ENCODE data around the gene CELF1.
"Not testable (repeated sequence)": the region's sequence is repeated elsewhere in the genome, so short reads cannot be mapped to it uniquely, and the experiment has no call there.

The CELF1 gene

DNA sequence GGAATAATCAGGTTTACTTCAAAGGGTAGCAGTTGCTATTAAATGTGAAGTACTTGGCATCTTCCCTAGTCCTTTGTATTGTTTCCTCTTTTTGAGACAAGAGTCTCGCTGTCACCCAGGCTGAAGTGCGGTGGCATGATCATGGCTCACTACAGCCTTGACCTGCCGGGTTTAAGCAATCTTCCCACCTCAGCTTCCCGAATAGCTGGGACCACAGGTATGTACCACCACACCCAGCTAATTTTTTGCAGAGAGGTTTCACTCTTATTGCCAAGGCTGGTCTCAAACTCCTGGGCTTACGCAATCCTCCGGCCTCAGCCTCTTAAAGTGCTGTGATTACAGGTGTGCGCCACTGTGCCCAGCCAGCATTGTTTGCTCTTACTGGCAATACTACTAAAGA, 67.8 kb downstream of the CELF1 start:
- no peak for DNase-seq (ENCODE audit: low read depth, low spot score)

DNA sequence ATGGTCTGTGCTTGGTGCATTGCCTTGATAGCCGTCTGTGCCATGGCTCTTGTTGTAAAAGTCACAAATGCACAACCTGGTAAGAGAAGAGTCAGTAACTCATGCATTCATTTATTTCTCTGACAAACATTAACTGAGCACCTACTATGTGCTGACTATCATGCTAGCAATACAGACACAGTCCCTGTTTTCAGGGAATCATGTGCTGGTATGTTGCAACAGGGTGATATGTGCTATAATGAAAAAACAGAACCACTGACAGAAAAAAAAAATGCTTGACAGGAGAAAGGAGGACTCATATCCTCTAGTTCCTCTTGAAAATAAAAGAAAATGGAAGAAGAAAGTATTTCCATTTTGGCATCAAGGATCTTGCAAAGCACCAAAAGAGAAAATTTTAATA, 69.5 kb downstream of the CELF1 start:
- no peak for DNase-seq (ENCODE audit: low read depth, low spot score)

DNA sequence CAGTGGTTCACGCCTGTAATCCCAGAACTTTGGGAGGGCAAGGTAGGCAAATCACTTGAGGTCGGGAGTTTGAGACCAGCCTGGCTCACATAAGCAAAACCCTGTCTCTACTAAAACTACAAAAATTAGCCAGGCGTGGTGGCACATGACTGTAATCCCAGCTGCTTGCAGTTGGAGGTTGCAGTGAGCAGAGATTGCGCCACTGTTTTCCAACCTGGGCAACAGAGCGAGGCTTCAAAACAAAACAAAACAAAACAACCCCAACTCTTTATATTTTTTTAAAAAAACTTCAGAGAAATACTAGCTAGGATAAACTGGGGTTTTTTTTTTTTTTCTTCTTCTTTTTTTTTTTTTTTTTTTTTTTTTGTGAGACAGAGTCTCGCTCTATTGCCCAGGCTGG, 72.2 kb downstream of the CELF1 start:
- no peak for DNase-seq (ENCODE audit: low read depth, low spot score)

DNA sequence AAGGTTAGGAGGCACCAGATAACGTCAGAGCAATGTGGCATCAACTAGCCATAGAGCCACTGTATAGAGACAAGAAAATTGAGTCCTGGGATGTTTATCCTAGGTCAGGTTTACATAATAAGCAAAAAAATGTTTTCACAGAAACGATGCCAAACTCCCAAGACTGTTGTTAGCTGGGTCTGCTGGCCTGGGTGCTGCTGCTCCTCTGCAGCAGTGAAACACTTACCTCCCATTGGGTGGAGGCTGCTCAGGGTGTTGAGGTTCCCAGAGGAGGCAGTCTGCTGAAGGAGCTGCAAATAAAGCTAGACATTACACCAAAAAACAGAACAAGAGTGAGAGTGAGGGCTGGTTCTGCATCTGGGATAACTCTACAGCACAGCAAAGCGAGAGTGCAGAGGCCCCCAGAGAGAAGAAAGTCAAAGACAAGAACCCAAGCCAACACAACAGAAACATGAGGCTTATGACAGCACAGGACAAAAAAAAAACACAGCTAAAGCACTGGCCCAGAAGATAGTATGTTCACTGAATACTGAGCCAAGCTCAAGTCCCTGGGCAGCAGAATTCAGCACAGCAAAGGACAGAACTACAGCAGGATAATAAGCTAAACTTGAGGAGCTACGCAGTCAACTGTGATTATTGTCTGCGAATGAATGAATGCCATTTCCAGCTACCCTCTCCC, 74.1 kb downstream of the CELF1 start:
- DNase-seq (ENCODE audit: low read depth, low spot score), result no peak

DNA sequence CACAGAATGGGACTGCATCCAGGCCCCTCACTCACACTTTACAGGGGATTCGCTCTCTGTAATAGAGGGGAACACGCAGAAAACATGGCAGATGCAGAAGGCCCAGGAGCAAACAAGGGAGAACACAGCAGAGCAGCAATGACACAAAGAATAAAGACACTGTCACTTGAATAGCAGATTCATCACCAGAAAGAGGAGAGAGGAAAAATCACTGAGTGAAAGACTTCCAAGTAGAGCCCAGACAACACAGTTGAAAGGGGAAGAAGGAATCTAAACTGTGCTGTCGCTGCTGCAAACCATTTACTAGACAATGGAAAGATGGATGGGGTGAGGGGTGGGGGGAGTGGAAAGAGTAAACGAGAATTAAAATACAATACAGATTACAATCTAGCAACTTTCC, 75.2 kb downstream of the CELF1 start:
- DNase-seq (ENCODE audit: low read depth, low spot score), result no peak

DNA sequence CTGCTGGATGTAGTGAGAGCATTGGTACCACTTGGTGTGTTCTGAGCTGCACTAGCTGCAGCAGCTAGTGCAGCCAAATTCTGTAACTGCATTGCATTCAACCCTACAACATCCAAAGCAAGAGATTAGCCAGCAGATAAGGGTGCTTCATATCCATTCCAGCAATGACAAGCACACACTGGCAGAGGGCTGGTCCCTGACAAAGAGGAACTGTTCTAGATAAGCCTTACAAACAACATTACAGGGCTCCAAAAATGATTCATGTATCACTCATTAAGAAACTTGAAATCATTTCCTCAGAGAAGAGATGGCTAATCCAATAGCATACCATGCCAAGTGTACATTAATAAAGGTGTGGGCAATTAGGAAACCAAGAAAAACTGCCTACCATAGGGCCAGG, 75.6 kb downstream of the CELF1 start:
- no peak for DNase-seq (ENCODE audit: low read depth, low spot score)

DNA sequence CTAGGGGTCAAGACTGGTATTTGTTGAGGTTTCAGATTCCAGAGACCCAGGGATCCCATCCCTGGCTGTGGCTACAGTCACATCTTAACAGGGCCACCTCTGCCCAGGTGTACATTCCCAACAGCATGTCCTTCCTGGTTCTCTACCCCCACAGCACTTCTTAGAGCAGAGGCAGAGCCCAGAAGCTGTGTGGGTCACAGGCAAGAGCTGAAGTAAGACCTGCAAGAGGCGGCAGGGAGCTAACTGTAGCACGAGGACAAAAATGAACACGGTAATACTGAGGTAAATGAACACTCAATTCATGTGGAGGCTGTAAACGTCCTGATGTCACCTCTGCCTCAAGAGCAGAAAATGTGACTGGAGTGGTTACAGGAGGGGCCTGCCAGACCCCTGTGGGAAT, 82.3 kb downstream of the CELF1 start:
- DNase-seq (ENCODE audit: low read depth, low spot score), result no peak

DNA sequence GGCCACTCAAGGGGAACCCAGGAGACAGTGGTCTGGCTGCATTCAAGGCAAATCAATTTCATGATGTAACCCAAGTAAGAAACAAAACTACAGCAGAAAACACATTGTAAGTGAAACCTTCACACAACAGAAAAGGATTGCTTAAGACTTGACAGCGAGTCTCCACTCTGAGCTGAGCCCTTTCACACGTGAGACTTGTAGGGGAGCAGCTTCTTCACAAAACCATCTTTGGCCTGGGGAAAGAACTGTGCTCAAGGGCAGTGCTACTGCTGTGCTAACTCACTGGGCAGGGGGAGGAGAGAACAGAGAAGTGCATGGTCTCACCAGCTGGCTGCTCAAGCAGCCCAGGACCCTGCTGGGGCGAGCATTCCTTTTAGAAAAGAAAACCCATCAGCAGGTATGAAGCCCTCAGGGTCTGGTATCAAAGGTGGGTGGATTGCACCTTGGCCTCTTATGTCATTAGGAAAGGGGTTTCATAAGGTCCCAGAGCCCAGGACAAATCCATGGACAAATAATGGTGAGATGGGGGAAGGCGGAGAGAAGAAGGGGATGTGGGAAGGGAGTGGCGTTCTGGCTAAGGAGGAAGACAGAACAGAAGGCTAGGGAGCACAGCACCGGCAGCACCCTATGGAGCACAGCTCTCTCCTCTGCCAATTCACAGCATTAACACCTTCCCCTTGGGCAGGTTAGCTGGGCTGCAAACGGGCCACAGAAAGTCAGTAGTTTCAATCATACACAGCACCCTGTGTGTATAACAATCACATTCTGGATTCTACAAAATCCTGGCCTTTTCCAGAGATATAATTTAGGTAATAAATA, 83.4 kb downstream of the CELF1 start:
- DNase-seq (ENCODE audit: low read depth, low spot score), result no peak

DNA sequence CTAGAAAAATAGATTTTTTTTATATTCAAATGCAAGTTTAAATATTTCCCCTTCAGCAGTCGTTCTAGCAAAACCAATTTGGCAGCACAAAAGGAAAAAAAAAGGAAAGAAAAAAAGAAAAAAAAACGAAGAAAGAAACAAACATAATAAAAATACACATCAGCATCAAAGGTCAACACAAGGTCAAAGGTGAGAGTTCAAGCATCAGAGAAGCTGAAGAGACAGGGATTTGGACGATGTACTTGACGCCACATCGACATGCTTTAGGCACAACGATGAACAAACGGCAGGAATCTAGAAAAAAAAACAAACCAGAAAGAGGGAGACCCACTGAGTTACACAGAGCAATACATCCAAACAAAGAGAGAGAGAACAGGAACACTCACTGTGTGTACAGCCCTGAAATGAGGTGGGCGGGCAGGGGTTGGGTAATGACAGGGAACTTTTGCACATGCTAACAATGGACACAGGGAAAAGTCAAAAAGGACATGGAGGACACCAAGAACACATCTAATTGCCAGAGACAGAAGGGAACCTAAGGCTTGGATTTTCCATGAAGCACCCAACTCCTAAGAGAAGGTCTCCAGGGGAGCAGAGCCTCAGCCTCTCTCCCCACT, 84.2 kb downstream of the CELF1 start:
- DNase-seq (ENCODE audit: low read depth, low spot score), result no peak

DNA sequence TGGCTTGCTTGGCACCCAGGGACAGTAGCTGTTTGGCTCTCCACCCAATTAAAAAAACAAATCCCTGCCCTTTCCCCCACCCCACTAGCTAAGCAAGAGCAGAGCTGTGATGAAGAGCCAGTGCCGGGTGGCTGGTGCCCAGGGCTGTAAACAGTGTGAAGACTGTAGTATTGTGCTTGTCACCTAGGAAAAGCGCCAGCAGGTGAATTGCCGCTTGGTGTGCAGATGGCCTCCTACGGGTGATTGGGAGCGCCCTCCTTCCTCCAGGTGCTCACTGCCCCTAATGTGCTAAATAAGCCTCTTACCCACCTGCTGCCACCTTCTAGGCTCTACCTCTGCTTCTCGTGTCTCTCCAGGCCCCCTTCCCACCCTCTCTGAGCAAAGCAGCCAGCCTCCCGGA, 85.6 kb downstream of the CELF1 start:
- no peak for DNase-seq (ENCODE audit: low read depth, low spot score)

DNA sequence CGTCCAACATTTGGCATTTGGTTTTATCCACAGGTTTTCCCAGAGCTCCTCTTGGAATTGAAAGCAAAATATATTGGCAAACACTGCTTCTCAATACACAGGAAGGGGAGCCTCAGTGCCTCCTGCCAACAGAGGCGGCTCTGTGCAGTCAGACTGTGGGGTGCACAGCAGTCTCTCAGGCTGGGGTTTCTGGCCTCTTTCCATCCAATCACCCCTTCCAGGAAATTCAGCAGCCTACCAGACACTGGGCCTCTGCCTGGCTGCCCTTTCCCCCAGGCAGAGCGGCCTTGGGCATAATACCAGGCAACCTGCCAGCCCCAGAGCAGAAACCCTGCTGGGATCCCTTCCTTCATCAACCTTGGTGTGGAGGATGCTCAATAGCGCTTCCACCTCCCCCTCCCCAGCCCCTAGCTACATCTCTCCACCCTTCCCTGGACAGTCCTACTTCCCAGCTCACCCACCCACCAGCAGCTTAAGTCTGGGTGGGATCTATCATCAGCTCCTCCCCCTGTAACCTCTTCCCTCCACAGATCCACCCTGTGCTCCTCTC, 86.2 kb downstream of the CELF1 start:
- peak; percentile 81 for DNase-seq (ENCODE audit: low read depth, low spot score)

DNA sequence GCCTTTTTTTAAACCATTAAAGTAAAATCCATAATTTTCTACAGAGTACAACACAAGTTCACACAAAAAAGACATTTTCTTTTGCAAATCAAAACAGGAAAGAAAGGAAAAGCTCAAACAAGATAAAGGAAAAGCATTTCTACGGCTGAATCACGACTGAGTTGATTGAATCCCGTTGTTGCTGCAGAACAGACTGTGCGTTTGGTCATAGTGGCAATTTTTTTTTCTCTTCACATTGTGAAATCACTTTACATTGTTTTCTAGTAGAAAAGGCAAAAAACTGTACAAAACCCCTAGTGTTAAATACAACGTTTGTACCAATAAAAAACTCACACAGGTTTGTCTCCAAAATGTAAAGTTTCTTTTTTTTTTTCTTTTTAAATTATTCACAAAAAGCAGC, 86.7 kb downstream of the CELF1 start:
- DNase-seq (ENCODE audit: low read depth, low spot score), result no peak

DNA sequence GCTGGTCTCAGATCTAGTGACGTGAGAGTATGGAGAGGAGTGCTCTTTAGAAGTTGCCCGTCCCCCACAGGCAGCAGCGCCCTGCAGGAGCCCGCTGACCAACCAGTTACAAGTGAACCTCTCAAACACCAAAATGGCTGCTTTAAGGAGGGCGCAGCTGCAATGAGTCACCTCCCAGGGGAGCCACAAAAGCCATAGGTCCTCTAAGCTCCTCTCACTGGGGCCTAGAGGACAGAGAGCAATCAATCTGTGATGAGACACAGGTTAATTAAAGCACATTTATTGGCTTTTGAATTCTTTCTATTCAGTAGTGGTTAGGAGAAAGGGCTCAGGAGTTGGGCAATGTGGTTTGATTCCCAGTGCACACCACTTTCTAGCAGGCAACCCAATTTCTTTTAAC, 88.4 kb downstream of the CELF1 start:
- no peak for DNase-seq (ENCODE audit: low read depth, low spot score)

DNA sequence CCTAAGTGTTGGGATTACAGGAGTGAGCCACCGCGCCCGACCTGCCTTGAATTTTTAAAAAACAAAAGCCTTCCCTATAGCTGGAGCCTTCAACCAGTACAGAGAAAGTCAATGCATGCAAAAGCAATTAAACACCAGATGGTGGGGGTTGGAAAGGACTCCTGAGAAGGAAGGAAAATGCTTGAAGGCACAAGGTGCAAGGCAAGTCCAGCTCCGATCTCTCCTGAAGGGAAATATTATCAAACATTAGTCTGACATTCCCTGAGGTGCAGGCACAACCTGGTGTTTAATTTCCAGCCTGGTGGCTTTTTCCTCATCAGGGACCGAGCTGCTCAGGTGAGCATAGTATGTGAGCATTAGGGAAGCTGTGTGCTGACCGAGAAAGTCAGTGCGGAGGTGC, 91.1 kb downstream of the CELF1 start:
- no peak for DNase-seq (ENCODE audit: low read depth, low spot score)

DNA sequence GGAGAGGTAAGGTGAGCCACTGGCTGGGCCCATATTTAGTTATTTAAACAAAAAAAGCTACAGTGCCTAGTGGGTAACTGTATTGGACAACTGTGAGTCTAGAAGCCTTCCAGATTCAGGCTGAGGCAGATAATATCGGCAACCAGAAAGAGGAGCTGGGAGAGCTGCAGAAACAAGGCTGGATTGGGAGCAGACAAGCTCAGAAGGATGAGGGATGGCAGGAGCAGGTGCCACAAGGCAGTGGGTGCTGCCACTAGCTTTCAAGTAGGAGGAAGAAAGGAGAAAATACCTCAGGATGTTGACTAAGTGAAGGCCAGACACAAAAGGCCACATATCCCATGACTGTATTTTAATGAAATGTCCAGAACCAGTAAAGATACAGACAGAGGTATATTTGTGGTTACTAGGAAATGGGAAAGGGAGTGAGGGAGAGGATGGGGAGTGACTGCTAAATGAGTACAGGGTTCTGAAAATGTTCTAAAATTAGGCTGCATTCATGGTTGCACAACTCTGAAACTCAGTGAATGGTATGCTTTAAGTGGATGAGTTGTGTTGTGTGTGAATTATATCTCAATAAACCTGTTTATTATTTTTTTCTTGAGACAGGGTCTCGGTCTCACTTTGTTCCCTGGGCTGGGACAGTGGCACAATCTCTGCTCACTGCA, 92.2 kb downstream of the CELF1 start:
- no peak for DNase-seq (ENCODE audit: low read depth, low spot score)

DNA sequence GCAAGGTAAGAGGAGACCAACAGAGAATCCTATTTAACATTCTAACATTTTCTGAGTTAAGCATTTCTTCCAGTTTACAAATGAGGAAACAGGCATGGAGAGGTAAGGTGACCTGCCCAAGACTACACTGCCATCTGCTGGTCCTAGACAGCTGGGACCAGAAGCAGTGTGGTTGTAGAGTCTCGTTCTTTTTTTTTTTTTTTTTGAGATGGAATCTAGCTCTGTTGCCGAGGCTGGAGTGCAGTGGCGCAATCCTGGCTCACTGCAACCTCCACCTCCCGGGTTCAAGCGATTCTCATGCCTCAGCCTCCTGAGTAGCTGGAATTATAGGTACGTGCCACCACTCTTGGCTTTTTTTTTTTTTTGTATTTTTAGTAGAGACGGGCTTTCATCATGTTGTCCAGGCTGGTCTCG, 98.7 kb downstream of the CELF1 start:
- not testable (repeated sequence) for DNase-seq (ENCODE audit: low read depth, low spot score)

DNA sequence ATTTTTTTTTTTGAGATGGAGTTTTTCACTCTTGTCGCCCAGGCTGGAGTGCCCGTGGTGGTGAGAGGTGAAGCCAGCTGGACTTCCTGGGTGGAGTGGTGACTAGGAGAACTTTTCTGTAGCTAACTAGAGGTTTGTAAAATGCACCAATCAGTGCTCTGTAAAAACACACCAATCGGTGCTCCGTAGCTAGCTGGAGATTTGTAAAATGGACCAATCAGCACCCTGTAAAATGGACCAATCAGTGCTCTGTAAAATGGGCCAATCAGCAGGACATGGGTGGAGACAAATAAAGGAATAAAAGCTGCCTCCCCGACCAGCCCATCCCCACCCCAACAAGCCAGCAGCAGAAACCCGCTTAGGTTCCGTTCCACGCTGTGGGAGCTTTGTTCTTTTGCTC, 99.6 kb downstream of the CELF1 start:
- DNase-seq (ENCODE audit: low read depth, low spot score), result no peak

DNA sequence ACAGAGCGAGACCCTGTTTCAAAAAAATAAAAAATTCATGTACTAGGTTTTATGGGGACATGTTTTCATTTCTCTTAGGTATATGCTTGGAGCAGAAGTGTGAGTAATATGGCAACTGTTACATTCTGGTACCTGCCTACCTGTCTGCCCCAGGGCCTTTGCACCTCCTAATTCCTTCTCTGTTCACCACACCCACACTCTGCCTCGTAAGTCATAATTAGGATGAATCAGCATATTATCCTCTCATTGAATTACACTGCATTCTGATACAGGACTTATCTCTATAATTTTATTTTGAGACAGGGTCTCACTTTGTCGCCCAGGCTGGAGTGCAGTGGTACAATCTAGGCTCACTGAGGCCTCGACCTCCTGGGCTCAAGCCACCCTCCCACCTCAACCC, 100.9 kb downstream of the CELF1 start:
- DNase-seq (ENCODE audit: low read depth, low spot score), result no peak

DNA sequence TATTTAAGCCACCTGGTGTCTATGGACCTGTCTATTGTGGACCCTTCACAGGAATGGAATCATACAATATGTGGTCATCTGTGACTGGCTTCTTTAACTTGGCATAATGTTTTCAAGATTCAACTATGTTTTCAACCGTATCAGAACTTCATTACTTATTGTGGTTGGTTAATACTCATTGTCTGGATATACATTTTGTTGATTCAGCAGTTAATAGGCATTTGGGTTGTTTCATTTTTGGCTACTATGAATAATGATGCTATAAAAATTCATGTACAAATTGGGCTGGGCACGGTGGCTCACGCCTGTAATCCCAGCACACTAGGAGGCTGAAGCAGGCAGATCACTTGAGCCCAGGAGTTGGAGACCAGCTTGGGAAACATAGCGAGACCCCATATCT, 101.5 kb downstream of the CELF1 start:
- DNase-seq (ENCODE audit: low read depth, low spot score), result no peak

DNA sequence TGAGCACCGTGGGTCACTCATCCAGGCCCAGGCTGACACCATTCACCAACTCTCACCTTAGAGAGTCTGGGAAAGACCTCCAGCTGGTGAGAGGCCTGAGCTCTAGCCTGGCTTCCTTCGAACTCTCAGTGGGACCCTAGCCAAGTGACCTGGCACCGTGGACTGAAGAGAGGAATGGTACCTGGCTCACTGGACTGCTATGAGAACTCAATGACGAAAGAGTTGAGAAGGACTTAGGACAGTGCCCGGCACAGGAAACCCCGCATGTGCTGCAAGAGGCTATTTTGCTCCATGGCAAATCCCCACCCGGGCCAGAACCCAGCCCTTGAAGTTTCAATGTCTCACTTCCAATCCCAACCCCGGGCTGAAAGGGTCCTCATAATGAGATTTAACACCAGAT, 103.4 kb downstream of the CELF1 start:
- no peak for DNase-seq (ENCODE audit: low read depth, low spot score)

DNA sequence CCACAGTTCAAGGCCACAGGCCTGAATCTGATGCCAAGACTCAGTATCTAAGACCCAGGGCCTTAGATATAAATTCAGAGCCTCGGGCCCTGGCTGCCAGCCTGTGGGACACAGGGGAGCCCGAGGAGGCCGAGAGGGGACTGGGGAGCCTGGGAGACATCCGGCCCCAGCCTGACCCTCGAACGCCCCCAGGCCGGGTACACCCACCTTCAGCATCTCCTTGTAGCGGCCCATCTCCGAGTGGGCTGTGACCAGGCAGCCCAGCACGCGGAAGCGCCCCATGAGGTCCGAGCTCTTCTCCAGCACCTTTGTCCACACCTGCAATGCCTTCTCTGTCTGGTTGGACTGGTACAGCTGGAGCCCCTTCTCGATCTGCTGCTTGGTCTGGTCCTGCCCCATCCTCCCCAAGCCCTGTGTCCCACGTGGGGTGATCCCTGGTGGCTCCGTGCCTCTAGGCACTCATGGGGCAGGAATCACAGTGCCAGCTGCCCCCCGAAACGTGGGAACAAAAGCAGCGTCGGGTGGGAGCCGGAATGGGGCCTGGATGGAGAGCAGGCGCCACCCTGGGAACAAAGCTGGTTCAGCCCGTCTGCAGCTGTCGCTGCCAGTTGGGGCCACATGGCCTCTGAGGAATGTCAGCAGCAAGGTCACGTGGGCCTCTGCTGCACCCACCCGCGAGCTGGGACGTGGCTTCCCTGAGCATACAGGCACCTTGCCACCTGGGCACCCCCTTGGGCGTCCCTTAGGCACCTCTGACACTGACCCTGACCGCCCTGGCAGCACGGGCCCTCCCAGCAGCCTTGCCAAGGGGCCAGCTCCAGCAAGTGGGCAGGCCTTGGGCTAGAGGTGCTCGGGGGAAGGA, 104.1 kb downstream of the CELF1 start, which contains the start of gene RAPSN:
RAPSN (minus strand) TSS at position 571 of the 862 bp plus-strand sequence; CDS start at position 399, 172 bp downstream.
- no peak for DNase-seq (ENCODE audit: low read depth, low spot score)
